ENCODE results near the gene MVB12B.

Gene MVB12B

GRCh38 chr9:126363847-126364671 is 37.4 kb downstream of the MVB12B start:
- no peak for DNase-seq

- DNase-seq, result no peak
Observed at GRCh38 chr9:126365780-126366179, 39.2 kb downstream of the MVB12B start.

- DNase-seq, result no peak
Observed at GRCh38 chr9:126366366-126367011, 39.9 kb downstream of the MVB12B start.

GRCh38 chr9:126367139-126367538 is 40.5 kb downstream of the MVB12B start:
- no peak for DNase-seq

GRCh38 chr9:126367616-126368015 is 41.0 kb downstream of the MVB12B start:
- DNase-seq, result no peak

GRCh38 chr9:126368020-126368419 is 41.4 kb downstream of the MVB12B start:
- no peak for DNase-seq

- DNase-seq, result no peak
Observed at GRCh38 chr9:126371007-126371870, 44.6 kb downstream of the MVB12B start.

- no peak for DNase-seq
Observed at GRCh38 chr9:126372716-126373115, 46.1 kb downstream of the MVB12B start.

GRCh38 chr9:126373241-126373640 is 46.6 kb downstream of the MVB12B start:
- DNase-seq, result no peak

- DNase-seq, result no peak
Observed at GRCh38 chr9:126374366-126374781, 47.7 kb downstream of the MVB12B start.

- no peak for DNase-seq
Observed at GRCh38 chr9:126375386-126375785, 48.8 kb downstream of the MVB12B start.

- no peak for DNase-seq
Observed at GRCh38 chr9:126376311-126377175, 49.9 kb downstream of the MVB12B start.

GRCh38 chr9:126377176-126377509 is 50.5 kb downstream of the MVB12B start:
- no peak for DNase-seq

GRCh38 chr9:126377536-126377935 is 50.9 kb downstream of the MVB12B start:
- no peak for DNase-seq

GRCh38 chr9:126378761-126379160 is 52.1 kb downstream of the MVB12B start:
- DNase-seq, result no peak

GRCh38 chr9:126379661-126380360 is 53.2 kb downstream of the MVB12B start:
- no peak for DNase-seq

GRCh38 chr9:126380447-126380846 is 53.8 kb downstream of the MVB12B start:
- no peak for DNase-seq

- no peak for DNase-seq
Observed at GRCh38 chr9:126381195-126381594, 54.6 kb downstream of the MVB12B start.

GRCh38 chr9:126383406-126384046 is 56.9 kb downstream of the MVB12B start:
- DNase-seq, result no peak

- no peak for DNase-seq
Observed at GRCh38 chr9:126384926-126385325, 58.3 kb downstream of the MVB12B start.

GRCh38 chr9:126386088-126386487 is 59.5 kb downstream of the MVB12B start:
- no peak for DNase-seq
